Fibroblast of lung (primary cell): ENCODE data around the gene TK1.

Experiments
- CTCF ChIP-seq, 2 donors: IDR thresholded peaks in 1 of 2; conservative IDR thresholded peaks in 1 of 2; 1 replicate in 1 of 2; 2 replicates in 1 of 2; pipeline ENCODE4 v1.5.1; 2011 to 2012; ENCODE audit warnings: low read length in 2 of 2, control low read depth in 1 of 2, inconsistent platforms in 1 of 2, low read depth in 1 of 2, mild to moderate bottlenecking in 1 of 2
- EZH2 ChIP-seq: IDR thresholded peaks from 2 replicates; pipeline ENCODE4 v1.5.1; 2012; ENCODE audit warnings: low read length, control low read depth, mild to moderate bottlenecking; ENCODE audit errors: missing control alignments

GRCh38 chr17:78173097-78173715, 13.6 kb downstream of the TK1 start:
- TF ChIP-seq CTCF (conservative IDR thresholded peaks at IDR 0.05 in 1 of 2, IDR thresholded peaks at IDR 0.05 in 1 of 2; ENCODE audit: low read depth in 1 of 2, low read length in 2 of 2) = no peak
- no peak for TF ChIP-seq EZH2
